ENCODE results near the gene CREBZF.

CREBZF gene

GRCh38 chr11:85682330-85683305 is 17.7 kb upstream of the CREBZF start:
- no peak for TF ChIP-seq RAD21 (IDR thresholded peaks at IDR 0.05; ENCODE audit: low read depth)
- TF ChIP-seq YY1 (IDR thresholded peaks at IDR 0.05; ENCODE audit: low read depth), result no peak
- no peak for TF ChIP-seq USF1 (IDR thresholded peaks at IDR 0.05)
- TF ChIP-seq TAF1 (IDR thresholded peaks at IDR 0.05; ENCODE audit: low read depth), result no peak
- TF ChIP-seq REST (IDR thresholded peaks at IDR 0.05; ENCODE audit: low read depth), result no peak
- TF ChIP-seq CEBPB (IDR thresholded peaks at IDR 0.05), result no peak
- TF ChIP-seq NFIC (IDR thresholded peaks at IDR 0.05), result no peak
- no peak for TF ChIP-seq EP300 (IDR thresholded peaks at IDR 0.05; ENCODE audit: borderline replicate concordance)
- no peak for TF ChIP-seq EGR1 (IDR thresholded peaks at IDR 0.05)
- TF ChIP-seq MAX (IDR thresholded peaks at IDR 0.05), result no peak
- no peak for TF ChIP-seq CREB1 (IDR thresholded peaks at IDR 0.05; ENCODE audit: low read depth)
- no peak for TF ChIP-seq TEAD4 (IDR thresholded peaks at IDR 0.05)
- no peak for TF ChIP-seq ZBTB7A (IDR thresholded peaks at IDR 0.05; ENCODE audit: low read depth)
- TF ChIP-seq FOXM1 (IDR thresholded peaks at IDR 0.05; ENCODE audit: borderline replicate concordance, low read depth), result no peak
- no peak for TF ChIP-seq TCF12 (IDR thresholded peaks at IDR 0.05; ENCODE audit: low read depth)

- TF ChIP-seq FOXM1 (IDR thresholded peaks at IDR 0.05; ENCODE audit: borderline replicate concordance, low read depth) (no peak), REST (IDR thresholded peaks at IDR 0.05; ENCODE audit: low read depth) (no peak), YY1 (IDR thresholded peaks at IDR 0.05; ENCODE audit: low read depth) (no peak), RAD21 (IDR thresholded peaks at IDR 0.05; ENCODE audit: low read depth) (no peak), NFIC (IDR thresholded peaks at IDR 0.05) (no peak), TAF1 (IDR thresholded peaks at IDR 0.05; ENCODE audit: low read depth) (no peak)
These were observed 16.0 kb upstream of the CREBZF start for GRCh38 chr11:85680897-85681296.

GRCh38 chr11:85679576-85679975 is 14.6 kb upstream of the CREBZF start:
- TF ChIP-seq EGR1 (IDR thresholded peaks at IDR 0.05), result no peak
- TF ChIP-seq TCF12 (IDR thresholded peaks at IDR 0.05; ENCODE audit: low read depth), result no peak
- TF ChIP-seq MAX (IDR thresholded peaks at IDR 0.05), result no peak
- no peak for TF ChIP-seq CREB1 (IDR thresholded peaks at IDR 0.05; ENCODE audit: low read depth)
- no peak for TF ChIP-seq TAF1 (IDR thresholded peaks at IDR 0.05; ENCODE audit: low read depth)
- TF ChIP-seq EP300 (IDR thresholded peaks at IDR 0.05; ENCODE audit: borderline replicate concordance), result no peak
- TF ChIP-seq FOXM1 (IDR thresholded peaks at IDR 0.05; ENCODE audit: borderline replicate concordance, low read depth), result no peak
- no peak for TF ChIP-seq RAD21 (IDR thresholded peaks at IDR 0.05; ENCODE audit: low read depth)
- no peak for TF ChIP-seq YY1 (IDR thresholded peaks at IDR 0.05; ENCODE audit: low read depth)
- no peak for TF ChIP-seq NFIC (IDR thresholded peaks at IDR 0.05)
- TF ChIP-seq TEAD4 (IDR thresholded peaks at IDR 0.05), result no peak
- no peak for TF ChIP-seq USF1 (IDR thresholded peaks at IDR 0.05)
- no peak for TF ChIP-seq CEBPB (IDR thresholded peaks at IDR 0.05)
- no peak for TF ChIP-seq REST (IDR thresholded peaks at IDR 0.05; ENCODE audit: low read depth)
- no peak for TF ChIP-seq ZBTB7A (IDR thresholded peaks at IDR 0.05; ENCODE audit: low read depth)

- TF ChIP-seq CEBPB (IDR thresholded peaks at IDR 0.05), result no peak
- no peak for TF ChIP-seq FOXM1 (IDR thresholded peaks at IDR 0.05; ENCODE audit: borderline replicate concordance, low read depth)
- no peak for TF ChIP-seq EGR1 (IDR thresholded peaks at IDR 0.05)
- TF ChIP-seq TEAD4 (IDR thresholded peaks at IDR 0.05), result no peak
- TF ChIP-seq YY1 (IDR thresholded peaks at IDR 0.05; ENCODE audit: low read depth), result no peak
- TF ChIP-seq CREB1 (IDR thresholded peaks at IDR 0.05; ENCODE audit: low read depth), result no peak
- TF ChIP-seq TAF1 (IDR thresholded peaks at IDR 0.05; ENCODE audit: low read depth), result no peak
- TF ChIP-seq MAX (IDR thresholded peaks at IDR 0.05), result no peak
- no peak for TF ChIP-seq ZBTB7A (IDR thresholded peaks at IDR 0.05; ENCODE audit: low read depth)
- TF ChIP-seq EP300 (IDR thresholded peaks at IDR 0.05; ENCODE audit: borderline replicate concordance), result no peak
- no peak for TF ChIP-seq NFIC (IDR thresholded peaks at IDR 0.05)
- TF ChIP-seq TCF12 (IDR thresholded peaks at IDR 0.05; ENCODE audit: low read depth), result no peak
- no peak for TF ChIP-seq USF1 (IDR thresholded peaks at IDR 0.05)
- no peak for TF ChIP-seq REST (IDR thresholded peaks at IDR 0.05; ENCODE audit: low read depth)
- TF ChIP-seq RAD21 (IDR thresholded peaks at IDR 0.05; ENCODE audit: low read depth), result no peak
These were observed 8.5 kb upstream of the CREBZF start for GRCh38 chr11:85673393-85673792.

Measured in Ishikawa (cell line).